GM12891 (cell line): ENCODE data around the gene LRRN1.

Experiments used
- POLR2A ChIP-seq: IDR thresholded peaks from 2 replicates; pipeline ENCODE4 v1.6.1; 2011; ENCODE audit warnings: low read depth, low read length, control low read depth
- POLR2AphosphoS5 ChIP-seq: IDR thresholded peaks from 2 replicates; pipeline ENCODE4 v1.6.1; 2011; ENCODE audit warnings: low read depth, low read length, control low read depth

DNA sequence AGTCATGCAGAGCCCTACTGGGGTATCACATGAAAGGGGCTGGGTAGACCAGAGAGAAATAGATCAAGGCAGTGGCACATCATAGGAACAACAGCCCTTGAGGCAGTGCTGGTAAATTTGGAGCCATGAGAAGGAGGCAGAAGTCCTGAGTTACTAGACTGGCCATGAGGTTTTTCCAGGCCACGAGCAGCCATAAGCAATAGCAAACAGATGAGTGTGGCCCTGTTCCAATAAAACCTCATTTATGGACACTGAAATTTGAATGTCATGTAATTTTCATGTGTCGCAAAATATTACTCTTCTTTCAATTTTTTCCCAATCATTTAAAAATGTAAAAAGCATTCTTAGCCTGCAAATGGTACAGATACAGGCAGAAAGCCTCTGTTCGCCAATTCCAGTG lies 28.1 kb upstream of the LRRN1 start:
- TF ChIP-seq POLR2AphosphoS5 (no peak), POLR2A (no peak)
